Measurements from ENCODE around the gene CYP2E1.

DNA sequence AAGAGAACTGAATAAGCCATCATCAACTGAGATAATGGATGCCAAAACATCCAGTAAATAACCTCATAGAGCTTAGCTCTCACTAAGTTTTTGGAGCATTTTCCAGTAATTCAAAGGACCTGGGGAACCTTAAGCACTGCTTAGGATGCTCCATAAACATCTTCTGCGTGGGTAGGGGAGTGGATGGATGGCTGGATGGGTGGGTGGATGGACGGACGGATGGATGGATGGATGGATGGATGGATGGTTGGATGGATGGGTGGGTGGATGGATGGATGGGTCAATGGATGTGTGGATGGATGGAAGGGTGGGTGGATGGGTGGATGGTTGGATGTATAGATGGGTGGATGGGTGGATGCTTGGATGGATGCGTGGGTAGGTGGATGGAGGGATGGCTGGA, 9.0 kb downstream of the CYP2E1 start:
- TF ChIP-seq BHLHE40 (IDR thresholded peaks at IDR 0.05; ENCODE audit: borderline replicate concordance) (no peak), SP1 (IDR thresholded peaks at IDR 0.05) (no peak), FOXM1 (IDR thresholded peaks at IDR 0.05; ENCODE audit: borderline replicate concordance) (no peak), HDGF (IDR thresholded peaks at IDR 0.05; ENCODE audit: borderline replicate concordance) (no peak)

Data from HEK293T (cell line).